NB4 (cell line): Measurements from ENCODE around the gene MMAB.

Experiments used
- DNase-seq: peaks from one replicate; pipeline ENCODE4 v3.0.0; 2010; ENCODE audit warnings: low read depth
- H3K4me3 ChIP-seq: one replicate; pipeline ENCODE4 v1.5.1; 2011; ENCODE audit warnings: mild to moderate bottlenecking, low read depth, low read length, moderate library complexity
- CTCF ChIP-seq: IDR thresholded peaks from one replicate; pipeline ENCODE4 v1.5.1; 2012; ENCODE audit warnings: low read depth, low read length
- MAX ChIP-seq: IDR thresholded peaks from 2 replicates; pipeline ENCODE4 v1.6.1; 2011; ENCODE audit warnings: low read depth, low read length
- MYC ChIP-seq: IDR thresholded peaks from 2 replicates; pipeline ENCODE4 v1.6.1; 2011; ENCODE audit warnings: low read depth, low read length
- POLR2A ChIP-seq: IDR thresholded peaks from 2 replicates; pipeline ENCODE4 v1.6.1; 2011; ENCODE audit warnings: mild to moderate bottlenecking; ENCODE audit not compliant: insufficient read length; ENCODE audit errors: extremely low read depth

Gene MMAB

GRCh38 chr12:109571773-109572505 lies 1.4 kb downstream of the MMAB start:
- no peak for TF ChIP-seq MAX
- TF ChIP-seq CTCF = no peak
- no peak for TF ChIP-seq POLR2A
- no peak for TF ChIP-seq MYC
- no peak for DNase-seq
- peak overlapping the region; percentile 88 for H3K4me3 ChIP-seq

- TF ChIP-seq MAX = no peak
- no peak for TF ChIP-seq CTCF
- no peak for TF ChIP-seq POLR2A
- TF ChIP-seq MYC = no peak
- H3K4me3 ChIP-seq = no peak overlapping the region
- no peak for DNase-seq
These were observed 4.8 kb downstream of the MMAB start for GRCh38 chr12:109568486-109568885.

GRCh38 chr12:109567967-109568366 lies 5.3 kb downstream of the MMAB start:
- TF ChIP-seq CTCF (no peak), POLR2A (no peak)
- no peak for DNase-seq

GRCh38 chr12:109567296-109567695 lies 6.0 kb downstream of the MMAB start:
- TF ChIP-seq POLR2A = no peak
- TF ChIP-seq MAX = no peak
- TF ChIP-seq MYC = no peak
- TF ChIP-seq CTCF = no peak
- H3K4me3 ChIP-seq = no peak overlapping the region
- DNase-seq = no peak

More at GRCh38 chr12:109567967-109568366, 5.3 kb downstream of the MMAB start:
- no peak overlapping the region for H3K4me3 ChIP-seq

- no peak for DNase-seq
- TF ChIP-seq MYC = no peak
- H3K4me3 ChIP-seq = no peak overlapping the region
These were observed 6.9 kb downstream of the MMAB start for GRCh38 chr12:109566424-109566823.

GRCh38 chr12:109563291-109564284 lies 9.7 kb downstream of the MMAB start:
- no peak for DNase-seq
- no peak for TF ChIP-seq CTCF
- TF ChIP-seq MAX = no peak
- no peak for TF ChIP-seq POLR2A
- no peak for TF ChIP-seq MYC
- H3K4me3 ChIP-seq = no peak overlapping the region
